ENCODE measurements around the gene FAM228B.

DNA sequence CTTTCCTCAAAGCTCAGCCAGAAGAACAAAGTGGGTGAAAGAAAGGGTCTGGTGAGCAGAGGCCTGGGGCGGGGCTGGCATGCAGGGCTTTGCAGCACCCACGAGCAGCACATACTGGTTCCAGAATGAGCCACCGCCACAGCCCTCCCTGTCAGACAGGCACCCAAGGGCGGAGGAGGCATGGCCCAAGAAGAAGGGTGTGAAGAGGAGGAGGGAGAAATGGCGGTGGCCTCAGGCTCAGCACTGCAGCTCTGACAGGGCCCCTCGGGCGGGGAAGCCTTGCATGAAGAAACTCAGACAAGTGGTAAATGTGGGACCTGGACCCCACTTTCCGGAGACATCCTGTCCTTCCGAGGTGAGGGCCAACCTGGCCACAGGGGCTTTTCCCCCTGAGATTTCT lies 67.2 kb downstream of the FAM228B start:
- TF ChIP-seq, protein P1, sequence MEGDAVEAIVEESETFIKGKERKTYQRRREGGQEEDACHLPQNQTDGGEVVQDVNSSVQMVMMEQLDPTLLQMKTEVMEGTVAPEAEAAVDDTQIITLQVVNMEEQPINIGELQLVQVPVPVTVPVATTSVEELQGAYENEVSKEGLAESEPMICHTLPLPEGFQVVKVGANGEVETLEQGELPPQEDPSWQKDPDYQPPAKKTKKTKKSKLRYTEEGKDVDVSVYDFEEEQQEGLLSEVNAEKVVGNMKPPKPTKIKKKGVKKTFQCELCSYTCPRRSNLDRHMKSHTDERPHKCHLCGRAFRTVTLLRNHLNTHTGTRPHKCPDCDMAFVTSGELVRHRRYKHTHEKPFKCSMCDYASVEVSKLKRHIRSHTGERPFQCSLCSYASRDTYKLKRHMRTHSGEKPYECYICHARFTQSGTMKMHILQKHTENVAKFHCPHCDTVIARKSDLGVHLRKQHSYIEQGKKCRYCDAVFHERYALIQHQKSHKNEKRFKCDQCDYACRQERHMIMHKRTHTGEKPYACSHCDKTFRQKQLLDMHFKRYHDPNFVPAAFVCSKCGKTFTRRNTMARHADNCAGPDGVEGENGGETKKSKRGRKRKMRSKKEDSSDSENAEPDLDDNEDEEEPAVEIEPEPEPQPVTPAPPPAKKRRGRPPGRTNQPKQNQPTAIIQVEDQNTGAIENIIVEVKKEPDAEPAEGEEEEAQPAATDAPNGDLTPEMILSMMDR (conservative IDR thresholded peaks at IDR 0.05; ENCODE audit: low read length) = no peak
- no peak for TF ChIP-seq EZH2phosphoT487 (IDR thresholded peaks at IDR 0.05; ENCODE audit: borderline replicate concordance, low read depth, low read length)

Data from OCI-LY7 (cell line).